GDM1 (cell line): ENCODE measurements around the gene CDX1.

Source experiments
- DNase-seq: peaks from one replicate; lab custom pipeline; 2025; lab: John Stamatoyannopoulos, UW

CDX1 gene

GRCh38 chr5:150146862-150147601, 19.5 kb upstream of the CDX1 start:
- DNase-seq = no peak

- DNase-seq = no peak
Observed at GRCh38 chr5:150147670-150148069, 18.9 kb upstream of the CDX1 start.

DNA sequence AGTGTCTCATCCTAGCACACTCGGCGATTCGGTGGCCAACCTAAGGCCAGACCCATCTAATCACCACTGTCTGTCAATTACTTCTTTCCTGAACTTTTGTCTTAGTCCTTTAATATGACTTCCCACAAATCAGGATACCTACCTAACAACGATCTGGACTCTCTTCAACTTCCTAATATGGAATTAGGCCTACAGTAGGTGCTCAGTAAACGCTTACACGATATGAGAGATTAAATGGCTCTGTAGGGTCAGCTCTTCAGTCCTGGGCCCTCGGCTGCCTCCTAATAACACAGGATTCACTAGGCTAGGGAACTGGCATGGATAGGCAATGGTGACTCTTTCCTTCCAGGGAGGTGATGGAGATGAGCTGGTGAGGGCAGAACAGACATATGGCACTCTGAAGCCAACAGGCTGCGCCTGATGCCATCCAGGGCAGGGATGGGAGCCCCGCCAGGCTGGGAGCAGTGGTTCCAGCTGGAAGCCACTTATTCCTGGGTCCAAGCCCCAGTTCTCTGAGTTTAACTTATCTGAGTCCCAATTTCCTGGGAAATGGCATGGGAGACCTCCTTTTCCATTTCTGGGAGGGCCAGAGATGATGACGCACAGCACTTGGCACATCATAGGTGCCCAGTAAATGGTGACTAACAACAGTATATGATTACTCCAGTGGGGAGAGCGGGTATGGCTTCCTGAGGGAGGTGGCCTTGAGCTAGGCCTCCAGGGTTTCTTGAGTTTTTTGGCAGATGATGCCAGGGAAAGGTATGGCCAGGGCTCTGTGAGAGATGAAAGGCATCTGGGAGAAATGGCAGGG, 18.3 kb upstream of the CDX1 start:
- DNase-seq = no peak

DNA sequence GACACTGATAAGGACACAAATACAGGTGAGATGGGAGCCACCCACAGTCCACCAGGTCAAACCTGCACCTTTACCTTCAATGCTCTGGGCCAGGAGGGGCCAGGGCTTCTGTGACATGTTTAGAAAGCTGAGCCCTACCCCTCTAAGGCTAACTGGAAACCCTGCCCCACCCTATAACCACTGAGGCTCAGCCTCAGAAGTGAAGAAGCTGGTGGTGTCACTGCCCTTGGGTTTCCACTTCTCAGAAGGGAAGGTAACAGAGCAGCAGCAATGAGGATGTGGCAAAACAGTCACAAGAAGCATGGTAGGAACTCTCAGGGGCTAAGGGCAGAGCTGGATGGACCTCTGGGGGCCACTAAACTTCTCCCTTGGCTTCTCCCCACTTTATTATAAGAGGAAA, 17.0 kb upstream of the CDX1 start:
- DNase-seq = no peak

GRCh38 chr5:150152636-150153462, 13.7 kb upstream of the CDX1 start:
- no peak for DNase-seq

DNA sequence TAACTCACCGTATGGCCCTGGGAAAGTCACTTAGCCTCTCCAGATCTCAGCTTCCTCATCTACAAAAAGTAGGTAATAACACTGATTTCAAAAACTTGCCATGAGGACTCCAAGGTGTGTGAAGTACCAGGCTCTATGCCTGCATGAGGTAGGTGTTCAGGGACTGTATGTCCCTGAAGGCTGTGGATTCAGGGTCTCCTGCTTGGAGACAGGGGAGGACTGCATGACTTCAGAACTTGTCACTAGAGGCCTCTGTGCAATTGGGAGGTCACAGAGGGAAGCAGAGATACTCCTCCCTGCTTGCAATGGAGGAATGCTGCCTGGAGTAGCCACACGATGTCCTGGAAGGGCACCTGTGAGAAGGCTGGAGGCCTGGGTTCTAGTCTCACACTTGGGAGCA, 13.1 kb upstream of the CDX1 start:
- no peak for DNase-seq

- no peak for DNase-seq
Observed at GRCh38 chr5:150153957-150154617, 12.5 kb upstream of the CDX1 start.

DNA sequence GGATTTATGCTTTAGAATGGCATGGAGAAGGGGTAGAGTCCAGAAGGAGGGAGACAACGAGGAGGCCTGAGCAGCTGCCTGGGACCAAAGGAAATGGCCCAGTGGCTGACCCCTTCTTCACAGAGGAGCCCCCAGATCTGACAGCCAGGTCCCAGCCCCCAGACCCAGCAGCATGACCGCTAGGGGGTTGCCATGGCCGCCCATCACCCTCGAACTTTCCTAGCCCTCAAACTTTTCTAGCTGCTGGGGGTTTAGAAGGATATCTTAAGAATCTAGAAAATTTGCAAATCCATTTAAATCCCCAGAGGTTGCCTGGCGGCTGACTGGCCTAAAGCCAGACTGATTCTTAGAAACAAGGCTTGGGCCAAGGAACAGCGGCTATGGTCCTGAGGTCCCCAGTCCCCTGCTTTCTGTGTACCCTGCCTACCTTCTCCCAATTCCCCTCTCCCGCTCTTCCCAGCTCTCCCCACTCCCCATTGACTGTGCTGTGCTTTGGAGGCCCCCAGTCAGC, 11.9 kb upstream of the CDX1 start:
- DNase-seq = no peak

DNA sequence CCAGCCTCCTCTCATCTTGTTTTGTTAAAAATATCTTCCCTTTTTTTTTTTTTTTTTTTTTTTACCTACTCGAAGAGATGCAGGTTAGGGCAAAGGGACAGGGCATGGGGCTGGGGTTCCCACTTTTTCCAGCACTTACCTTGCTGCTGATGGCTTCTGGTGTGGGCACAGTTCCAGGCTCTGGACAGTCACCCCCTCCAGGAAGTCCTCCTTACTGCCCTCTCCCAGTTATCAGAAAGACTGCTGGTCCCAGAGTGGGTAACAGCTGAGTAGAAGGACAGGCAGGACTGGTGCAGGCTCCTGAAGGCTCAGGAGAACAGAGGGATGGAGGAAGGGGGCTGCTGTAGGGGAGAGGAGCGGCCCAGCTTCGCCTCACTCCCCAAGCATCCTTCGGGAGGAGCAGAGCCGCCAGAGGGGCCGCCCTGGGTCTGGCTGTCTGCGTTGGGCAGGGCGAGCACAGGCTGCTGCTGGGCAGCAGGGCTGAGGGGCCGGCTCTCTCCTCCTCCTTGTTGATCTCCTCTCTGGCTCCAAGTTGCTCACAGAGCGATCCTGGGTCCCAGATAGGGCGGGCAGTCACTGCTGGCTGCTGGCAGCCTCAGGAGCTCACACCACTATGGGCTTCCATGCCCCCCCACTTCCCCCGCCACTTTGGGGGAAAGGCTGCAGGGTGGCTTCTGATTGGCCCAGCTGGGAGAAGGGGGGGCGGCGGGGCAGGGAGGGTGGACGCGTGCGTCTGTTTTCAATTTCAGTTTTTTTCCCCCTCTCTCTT, 11.1 kb upstream of the CDX1 start, which contains the start of gene PDGFRB:
Gene PDGFRB, minus strand, starts transcription at position 588 of the 769 bp plus-strand sequence. CDS start 18,798 bp downstream, outside the sequence.
- DNase-seq = no peak

DNA sequence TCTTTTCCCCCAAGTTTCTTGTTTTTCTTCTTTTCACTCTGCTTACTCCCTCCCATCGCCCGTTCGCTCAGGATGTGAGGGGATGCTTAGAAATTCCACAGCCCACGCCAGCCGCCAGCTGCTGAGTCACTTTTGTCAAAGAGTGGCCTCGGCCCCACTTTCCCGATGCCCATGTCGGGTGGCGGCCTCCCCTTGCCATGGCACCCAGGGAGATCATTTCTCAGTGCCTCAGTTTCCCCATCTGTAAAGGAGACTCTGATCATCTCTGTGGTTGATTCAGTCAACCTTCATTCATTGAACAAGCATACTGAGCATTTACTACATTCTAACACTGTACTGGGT, 10.6 kb upstream of the CDX1 start:
- DNase-seq = no peak

DNA sequence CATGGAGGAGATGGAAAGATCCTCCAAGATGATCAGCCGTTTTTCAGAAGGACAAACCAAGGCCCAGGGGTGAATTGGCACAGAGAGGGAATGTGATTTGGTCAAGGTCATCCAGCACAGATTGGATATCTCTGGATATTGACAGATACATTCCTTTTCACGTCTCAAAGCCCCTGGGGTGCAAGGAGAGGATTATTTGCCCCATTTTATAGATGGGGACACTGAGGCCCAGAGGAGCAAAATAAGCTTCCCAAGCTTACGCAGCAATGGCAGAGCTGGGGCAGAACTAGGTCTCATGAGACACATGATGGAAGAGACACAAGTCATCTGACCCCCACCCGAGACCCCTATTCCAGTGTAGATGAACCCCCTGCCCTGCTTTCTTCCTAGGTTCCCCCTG, 10.0 kb upstream of the CDX1 start:
- no peak for DNase-seq

DNA sequence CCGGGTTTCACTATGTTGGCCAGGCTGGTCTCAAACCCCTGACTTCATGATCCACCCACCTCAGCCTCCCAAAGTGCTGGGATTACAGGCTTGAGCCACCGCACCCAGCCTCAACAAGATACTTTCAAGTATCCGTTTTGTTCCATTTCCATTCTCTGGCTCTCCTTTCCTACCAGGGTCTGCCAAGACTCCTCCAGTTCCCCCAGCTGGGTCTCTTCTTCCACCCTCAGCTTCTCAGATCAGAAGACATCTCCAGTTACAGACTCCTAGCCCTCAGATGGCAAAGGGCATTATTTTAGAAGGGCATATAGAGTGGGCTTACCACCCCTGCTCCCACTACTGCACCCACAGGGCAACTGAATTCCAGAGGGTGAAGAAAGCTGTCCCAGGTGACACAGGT, 9.4 kb upstream of the CDX1 start:
- DNase-seq = no peak

- no peak for DNase-seq
Observed at GRCh38 chr5:150158170-150158949, 8.2 kb upstream of the CDX1 start.

GRCh38 chr5:150159031-150159430, 7.5 kb upstream of the CDX1 start:
- DNase-seq = no peak

GRCh38 chr5:150159741-150160179, 6.8 kb upstream of the CDX1 start:
- no peak for DNase-seq

DNA sequence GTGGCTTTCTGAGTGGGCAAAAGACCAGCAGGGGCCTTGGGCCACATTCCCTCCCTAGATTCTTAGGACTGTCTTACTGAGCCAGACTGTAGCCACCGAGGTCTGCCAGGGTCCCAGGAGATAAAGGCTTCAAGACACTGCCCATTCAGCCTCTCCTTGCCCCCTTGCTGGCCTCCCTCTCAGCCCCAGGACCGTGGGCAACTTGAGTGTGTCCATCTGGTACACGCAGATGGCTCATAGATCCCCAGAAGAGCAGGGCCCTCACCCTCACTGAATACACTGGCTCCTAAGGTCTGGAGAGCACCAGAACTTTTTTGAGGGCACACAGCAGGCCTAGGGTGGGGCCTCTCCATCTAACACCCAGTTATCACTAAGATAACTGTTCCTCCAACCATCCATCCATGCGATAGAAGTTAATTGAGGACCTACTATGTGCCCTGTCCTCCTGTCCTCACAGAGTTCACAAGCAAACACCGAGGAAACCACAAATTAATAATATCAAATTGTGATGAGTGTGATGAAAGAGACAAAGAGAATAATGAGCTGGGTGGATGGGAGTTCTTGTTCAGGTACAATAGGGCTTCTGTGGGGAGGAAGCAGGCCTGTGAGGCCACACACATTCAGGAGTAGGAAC, 6.0 kb upstream of the CDX1 start:
- DNase-seq = no peak

DNA sequence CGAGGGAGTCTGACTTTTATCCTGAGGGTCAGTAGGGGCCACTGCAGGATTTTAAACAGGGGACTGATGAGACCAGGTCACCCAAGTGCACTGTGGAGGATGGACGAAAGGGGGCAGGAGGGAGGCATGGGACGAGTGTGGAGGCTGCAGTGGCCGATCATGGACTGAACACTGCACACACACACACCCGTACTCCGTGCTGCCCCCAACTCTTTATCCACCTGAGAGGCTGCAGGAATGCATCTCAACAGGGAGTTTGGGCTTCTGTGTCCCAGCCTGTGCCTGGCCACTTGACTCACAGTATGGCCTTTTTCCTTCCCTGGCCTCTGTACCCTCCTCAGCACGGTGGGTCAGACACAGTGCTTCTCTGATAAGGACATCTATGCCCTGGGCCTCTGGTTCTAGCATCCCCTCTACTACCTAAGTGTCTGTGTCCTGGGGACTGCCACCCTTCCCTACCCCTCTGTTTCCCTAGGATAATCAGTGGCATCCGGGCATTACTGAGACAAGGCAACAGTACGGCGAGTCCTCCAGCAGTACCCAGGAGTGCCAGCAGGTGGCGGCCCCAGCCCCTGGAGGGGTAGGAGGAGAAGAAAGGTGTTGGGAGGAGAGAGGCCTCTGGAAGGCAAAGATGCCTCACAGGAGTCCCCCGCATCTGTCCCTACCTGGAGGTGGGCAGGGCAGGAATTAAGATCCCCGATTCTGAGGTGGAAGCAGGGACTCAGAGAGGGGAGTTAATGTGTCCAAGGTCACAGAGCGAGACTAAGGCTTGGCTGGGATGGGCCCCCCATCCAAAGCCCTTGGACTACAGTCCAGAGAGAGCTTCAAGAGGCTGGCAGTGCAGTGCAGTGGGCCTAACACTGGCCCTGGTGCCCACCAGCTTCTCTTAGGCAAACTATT, 5.1 kb upstream of the CDX1 start:
- peak; percentile 50 for DNase-seq

DNA sequence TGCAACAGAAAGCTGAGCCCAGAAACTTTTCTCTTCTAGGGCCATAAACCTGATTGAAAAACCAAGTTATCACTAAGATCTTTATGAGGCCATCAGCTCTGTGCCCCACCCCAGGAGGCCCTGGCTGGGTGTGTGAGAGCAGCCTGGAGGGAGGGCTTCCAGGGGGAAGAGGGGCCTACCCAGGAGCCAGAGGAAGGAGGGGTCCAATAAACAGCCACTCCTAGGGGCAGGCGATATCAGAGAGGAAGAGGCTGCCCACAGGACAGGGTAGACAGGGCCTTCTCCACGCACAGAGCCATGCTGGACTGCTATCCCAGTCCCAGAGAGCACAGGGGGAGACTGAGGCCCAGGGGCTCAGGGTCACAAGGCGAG, 4.5 kb upstream of the CDX1 start:
- no peak for DNase-seq

- DNase-seq = no peak
Observed at GRCh38 chr5:150163035-150163434, 3.5 kb upstream of the CDX1 start.
